Measurements from ENCODE around the gene MAPT. TPM values are rescaled to one million over a fixed set of nuclear protein-coding genes. Genes with fewer than 3 reads are reported as not detected.
"Not testable (repeated sequence)": the region's sequence is repeated elsewhere in the genome, so short reads cannot be mapped to it uniquely, and the experiment has no call there.

MAPT gene
- total RNA-seq, 1 donor from 2014 or later, result under 0.01 TPM

GRCh38 chr17:45900723-45901415 lies 6.5 kb downstream of the MAPT start:
- no peak for DNase-seq (ENCODE audit: low read depth in 2 of 2)

GRCh38 chr17:45902892-45903346 lies 8.6 kb downstream of the MAPT start:
- peak in 1 of 2 donors; percentile 24 for DNase-seq (ENCODE audit: low read depth in 2 of 2)

GRCh38 chr17:45904866-45905265 lies 10.5 kb downstream of the MAPT start:
- DNase-seq (ENCODE audit: low read depth in 2 of 2), result no peak

- DNase-seq (ENCODE audit: low read depth in 2 of 2), result no peak
Observed at GRCh38 chr17:45905814-45906213, 11.5 kb downstream of the MAPT start.

GRCh38 chr17:45906237-45906636 lies 11.9 kb downstream of the MAPT start:
- DNase-seq (ENCODE audit: low read depth in 2 of 2), result no peak

GRCh38 chr17:45906927-45907622 lies 12.7 kb downstream of the MAPT start:
- DNase-seq (ENCODE audit: low read depth in 2 of 2), result no peak

- DNase-seq (ENCODE audit: low read depth in 2 of 2), result no peak
Observed at GRCh38 chr17:45907750-45908395, 13.5 kb downstream of the MAPT start.

GRCh38 chr17:45908460-45908859 lies 14.1 kb downstream of the MAPT start:
- DNase-seq (ENCODE audit: low read depth in 2 of 2), result no peak

- no peak for DNase-seq (ENCODE audit: low read depth in 2 of 2)
Observed at GRCh38 chr17:45908935-45909334, 14.6 kb downstream of the MAPT start.

- no peak for DNase-seq (ENCODE audit: low read depth in 2 of 2)
Observed at GRCh38 chr17:45910667-45911066, 16.3 kb downstream of the MAPT start.

GRCh38 chr17:45912319-45912718 lies 18.0 kb downstream of the MAPT start:
- DNase-seq (ENCODE audit: low read depth in 2 of 2), result no peak

GRCh38 chr17:45913030-45913429 lies 18.7 kb downstream of the MAPT start:
- not testable (repeated sequence) for DNase-seq (ENCODE audit: low read depth in 2 of 2)

- DNase-seq (ENCODE audit: low read depth in 2 of 2), result no peak
Observed at GRCh38 chr17:45914047-45914717, 19.8 kb downstream of the MAPT start.

- DNase-seq (ENCODE audit: low read depth in 2 of 2), result no peak
Observed at GRCh38 chr17:45915263-45915662, 20.9 kb downstream of the MAPT start.

- no peak for DNase-seq (ENCODE audit: low read depth in 2 of 2)
Observed at GRCh38 chr17:45917081-45917480, 22.7 kb downstream of the MAPT start.

- no peak for DNase-seq (ENCODE audit: low read depth in 2 of 2)
Observed at GRCh38 chr17:45918241-45918745, 23.9 kb downstream of the MAPT start.

- DNase-seq (ENCODE audit: low read depth in 2 of 2), result no peak
Observed at GRCh38 chr17:45919136-45919535, 24.8 kb downstream of the MAPT start.

GRCh38 chr17:45920083-45920482 lies 25.7 kb downstream of the MAPT start:
- DNase-seq (ENCODE audit: low read depth in 2 of 2), result no peak

GRCh38 chr17:45923511-45924268 lies 29.3 kb downstream of the MAPT start:
- no peak for DNase-seq (ENCODE audit: low read depth in 2 of 2)

GRCh38 chr17:45924332-45924820 lies 30.0 kb downstream of the MAPT start:
- DNase-seq (ENCODE audit: low read depth in 2 of 2), result no peak

- no peak for DNase-seq (ENCODE audit: low read depth in 2 of 2)
Observed at GRCh38 chr17:45925311-45925710, 31.0 kb downstream of the MAPT start.
